ENCODE data around the gene CDC42EP3. TPM values are rescaled to one million over a fixed set of nuclear protein-coding genes. Genes with fewer than 3 reads are reported as not detected.

CDC42EP3 gene
- 24.6 and 36.0 TPM in 2 replicates for total RNA-seq

GRCh38 chr2:37671009-37671815 is at the start of gene CDC42EP3:
CDC42EP3 (minus strand) TSS chr2:37671642; CDS start chr2:37646587, 25,055 bp downstream.

Data from airway epithelial cell (primary cell).